ENCODE measurements around the gene ZNF460. TPM values are rescaled to one million over a fixed set of nuclear protein-coding genes. Genes with fewer than 3 reads are reported as not detected.

Gene ZNF460
- polyA plus RNA-seq: 2.0 TPM
- long read RNA-seq, donor 1: 0 reads
- long read RNA-seq, donor 2, partial matches to known transcripts: 0 of 1 reads
- long read RNA-seq, donor 2, other reads (novel, unspliced or antisense): 0 of 1 reads
- long read RNA-seq, donor 3, partial matches to known transcripts: 0 of 2 reads
- long read RNA-seq, donor 3, other reads (novel, unspliced or antisense): 0 of 2 reads
- long read RNA-seq, donor 4, partial matches to known transcripts: 0 of 1 reads
- long read RNA-seq, donor 4, other reads (novel, unspliced or antisense): 0 of 1 reads
- long read RNA-seq, donor 5: 0 reads
- long read RNA-seq, donor 6: 0 reads
- long read RNA-seq, donor 7: 0 reads
- long read RNA-seq, donor 8, partial matches to known transcripts: 0 of 3 reads
- long read RNA-seq, donor 8, other reads (novel, unspliced or antisense): 0 of 3 reads
- long read RNA-seq, donor 9: 0 reads
- long read RNA-seq, donor 10: 0 reads
- long read RNA-seq, donor 11: 0 reads

GRCh38 chr19:57280165-57280961 is at the start of gene ZNF460:
ZNF460 (plus strand) TSS chr19:57280485; CDS start chr19:57280807, 322 bp downstream.
- no CpG with 5 or more reads among the region's 71 CpGs for WGBS (ENCODE audit: insufficient coverage, low lambda C conversion rate)
- Histone ChIP-seq H3K4me1 (ENCODE audit: control insufficient read depth, insufficient read depth, low read length) (peaks cover 13% of the 10 kb centered on the region), H3K27ac (ENCODE audit: low read length) (peak within 1 kb of the TSS; percentile 100), H3K36me3 (ENCODE audit: control insufficient read depth, insufficient read depth, low read length) (peaks cover 20% of the 10 kb centered on the region), H3K27me3 (ENCODE audit: control insufficient read depth, insufficient read depth, low read length) (no peaks in the 10 kb centered on the region), H3K9me3 (ENCODE audit: control insufficient read depth, low read depth, low read length) (no peaks in the 10 kb centered on the region), H3K4me3 (ENCODE audit: low read length) (peak within 1 kb of the TSS; percentile 93)
- peak; percentile 99 for DNase-seq

GRCh38 chr19:57231686-57232085 is 48.6 kb upstream of the ZNF460 start:
- H3K4me1 ChIP-seq (ENCODE audit: control insufficient read depth, insufficient read depth, low read length): no peaks in the 10 kb centered on the region
- H3K27me3 ChIP-seq (ENCODE audit: control insufficient read depth, insufficient read depth, low read length): no peaks in the 10 kb centered on the region
- H3K27ac ChIP-seq (ENCODE audit: low read length): no peak overlapping the region
- no peak for DNase-seq
- H3K4me3 ChIP-seq (ENCODE audit: low read length): no peak overlapping the region
- H3K36me3 ChIP-seq (ENCODE audit: control insufficient read depth, insufficient read depth, low read length): no peaks in the 10 kb centered on the region
- H3K9me3 ChIP-seq (ENCODE audit: control insufficient read depth, low read depth, low read length): peaks cover 5% of the 10 kb centered on the region
- WGBS (ENCODE audit: insufficient coverage, low lambda C conversion rate): no CpG with 5 or more reads among the region's 9 CpGs

DNA sequence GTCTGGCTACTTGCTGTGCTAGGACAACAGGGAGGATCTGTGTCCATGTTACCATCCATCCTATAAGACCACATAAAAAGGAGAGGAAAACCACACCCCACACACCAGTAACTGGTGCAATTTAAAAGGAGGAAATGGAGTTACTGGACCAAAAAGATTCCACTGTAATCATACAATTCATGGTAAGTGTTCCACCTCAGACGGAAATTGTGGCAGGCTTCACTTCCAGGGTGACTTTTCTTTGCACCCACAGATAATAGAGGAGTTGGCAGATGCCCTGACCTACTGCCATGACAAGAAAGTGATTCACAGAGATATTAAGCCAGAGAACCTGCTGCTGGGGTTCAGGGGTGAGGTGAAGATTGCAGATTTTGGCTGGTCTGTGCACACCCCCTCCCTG is 47.1 kb upstream of the ZNF460 start:
- no CpG with 5 or more reads among the region's 1 CpG for WGBS (ENCODE audit: insufficient coverage, low lambda C conversion rate)
- no peak overlapping the region for H3K27ac ChIP-seq (ENCODE audit: low read length)
- DNase-seq: no peak
- H3K36me3 ChIP-seq (ENCODE audit: control insufficient read depth, insufficient read depth, low read length): no peaks in the 10 kb centered on the region
- H3K9me3 ChIP-seq (ENCODE audit: control insufficient read depth, low read depth, low read length): peaks cover 5% of the 10 kb centered on the region
- no peaks in the 10 kb centered on the region for H3K27me3 ChIP-seq (ENCODE audit: control insufficient read depth, insufficient read depth, low read length)
- no peaks in the 10 kb centered on the region for H3K4me1 ChIP-seq (ENCODE audit: control insufficient read depth, insufficient read depth, low read length)
- no peak overlapping the region for H3K4me3 ChIP-seq (ENCODE audit: low read length)

DNA sequence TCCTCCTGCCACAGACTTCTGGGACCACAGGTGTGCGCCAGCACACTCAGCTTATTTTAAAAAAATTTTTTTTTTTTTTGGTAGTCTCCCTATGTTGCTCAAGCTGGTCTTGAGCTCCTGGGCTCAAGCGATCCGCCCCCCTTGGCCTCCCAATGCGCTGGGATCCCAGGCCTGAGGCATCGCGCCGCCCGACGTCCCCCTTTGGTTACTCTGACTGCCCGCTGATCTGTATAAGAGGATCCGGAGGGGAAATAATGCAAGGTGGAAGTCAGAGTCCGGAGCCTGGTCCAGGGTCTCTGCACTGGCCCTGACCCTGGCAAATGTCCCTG is 40.3 kb upstream of the ZNF460 start:
- H3K9me3 ChIP-seq (ENCODE audit: control insufficient read depth, low read depth, low read length): no peaks in the 10 kb centered on the region
- H3K36me3 ChIP-seq (ENCODE audit: control insufficient read depth, insufficient read depth, low read length): peaks cover 15% of the 10 kb centered on the region
- peak overlapping the region; percentile 88 for H3K27ac ChIP-seq (ENCODE audit: low read length)
- H3K27me3 ChIP-seq (ENCODE audit: control insufficient read depth, insufficient read depth, low read length): no peaks in the 10 kb centered on the region
- H3K4me3 ChIP-seq (ENCODE audit: low read length): peak overlapping the region; percentile 77
- WGBS (ENCODE audit: insufficient coverage, low lambda C conversion rate): no CpG with 5 or more reads among the region's 12 CpGs
- H3K4me1 ChIP-seq (ENCODE audit: control insufficient read depth, insufficient read depth, low read length): no peaks in the 10 kb centered on the region
- DNase-seq: no peak

DNA sequence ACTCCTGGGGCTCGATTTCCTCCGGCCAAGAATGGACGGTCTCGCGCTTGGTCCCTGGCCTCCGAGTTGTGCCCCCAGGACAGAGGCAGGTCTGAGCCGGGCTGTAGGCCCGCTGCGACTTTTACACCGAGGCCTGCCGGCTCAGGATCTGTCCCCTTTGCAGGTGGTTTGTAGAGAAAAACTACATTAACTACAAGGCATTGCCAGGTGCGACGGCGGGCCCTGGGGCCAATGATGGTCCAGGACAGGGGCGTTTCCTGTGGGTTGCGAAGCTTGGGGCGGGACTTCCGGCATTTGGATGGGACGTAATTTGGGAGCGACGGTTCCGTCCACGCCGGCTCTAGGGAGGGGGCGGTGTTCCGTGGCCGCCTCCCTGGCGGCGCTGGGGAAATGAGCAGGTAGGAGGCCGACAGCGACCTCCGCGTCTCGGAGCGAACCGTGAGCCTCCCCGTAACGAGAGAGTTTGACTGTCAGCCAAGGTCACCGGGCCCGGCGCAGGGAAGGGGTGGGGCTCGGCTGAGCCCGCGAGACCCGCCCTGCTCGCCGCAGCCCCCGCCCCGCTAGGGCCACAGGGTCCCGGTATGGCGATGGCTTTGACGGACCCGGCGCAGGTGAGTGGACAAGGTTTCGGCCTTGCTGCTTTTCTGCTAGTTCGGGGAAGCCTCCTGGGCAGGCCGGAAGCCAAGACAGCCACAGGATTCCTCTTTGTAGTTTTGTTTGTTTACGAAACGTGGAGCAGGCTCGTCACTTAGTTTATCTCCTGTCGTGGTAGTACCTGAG is 39.8 kb upstream of the ZNF460 start, which contains the start of gene ZNF805:
ZNF805 (plus strand) TSS at position 322 of the 780 bp plus-strand sequence; CDS start at position 582, 260 bp downstream.
- peaks cover 18% of the 10 kb centered on the region for H3K36me3 ChIP-seq (ENCODE audit: control insufficient read depth, insufficient read depth, low read length)
- no CpG with 5 or more reads among the region's 61 CpGs for WGBS (ENCODE audit: insufficient coverage, low lambda C conversion rate)

GRCh38 chr19:57241176-57241575 is 39.1 kb upstream of the ZNF460 start:
- peak in 1 of 2 donors; percentile 9 for DNase-seq
- H3K27me3 ChIP-seq (ENCODE audit: control insufficient read depth, insufficient read depth, low read length): no peaks in the 10 kb centered on the region
- no peaks in the 10 kb centered on the region for H3K4me1 ChIP-seq (ENCODE audit: control insufficient read depth, insufficient read depth, low read length)
- peaks cover 18% of the 10 kb centered on the region for H3K36me3 ChIP-seq (ENCODE audit: control insufficient read depth, insufficient read depth, low read length)
- peak overlapping the region; percentile 88 for H3K27ac ChIP-seq (ENCODE audit: low read length)
- peak overlapping the region; percentile 77 for H3K4me3 ChIP-seq (ENCODE audit: low read length)
- no peaks in the 10 kb centered on the region for H3K9me3 ChIP-seq (ENCODE audit: control insufficient read depth, low read depth, low read length)
- WGBS (ENCODE audit: insufficient coverage, low lambda C conversion rate): no CpG with 5 or more reads among the region's 7 CpGs

More for the DNA sequence above, 39.8 kb upstream of the ZNF460 start, which contains the start of gene ZNF805:
- Histone ChIP-seq H3K4me1 (ENCODE audit: control insufficient read depth, insufficient read depth, low read length) (no peaks in the 10 kb centered on the region), H3K27me3 (ENCODE audit: control insufficient read depth, insufficient read depth, low read length) (no peaks in the 10 kb centered on the region), H3K9me3 (ENCODE audit: control insufficient read depth, low read depth, low read length) (no peaks in the 10 kb centered on the region), H3K4me3 (ENCODE audit: low read length) (peak within 1 kb of the TSS; percentile 77), H3K27ac (ENCODE audit: low read length) (peak within 1 kb of the TSS; percentile 88)
- peak; percentile 95 to 97 for DNase-seq

- WGBS (ENCODE audit: insufficient coverage, low lambda C conversion rate): no CpG with 5 or more reads among the region's 5 CpGs
- DNase-seq: no peak
Measured at GRCh38 chr19:57242821-57243220, 37.5 kb upstream of the ZNF460 start.

DNA sequence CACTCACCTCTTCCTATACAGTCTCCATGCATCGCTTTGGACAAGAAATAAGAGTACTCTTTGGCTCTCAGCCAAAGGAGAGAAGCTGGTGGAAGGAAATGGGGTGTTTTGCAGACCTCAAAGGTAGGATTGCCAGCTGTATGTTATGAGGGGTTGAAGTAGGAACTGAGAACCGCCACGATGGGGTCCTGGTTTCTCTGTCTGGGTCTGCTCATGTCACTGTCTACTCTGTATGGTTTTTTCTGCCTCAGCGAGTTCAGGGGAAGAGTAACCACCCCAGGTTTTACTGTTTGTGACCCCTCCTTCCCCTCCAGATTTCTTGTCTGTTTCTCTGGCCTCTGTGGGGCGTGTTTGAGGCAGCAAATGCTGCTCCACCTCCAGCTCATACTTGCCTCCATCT is 35.8 kb upstream of the ZNF460 start:
- H3K9me3 ChIP-seq (ENCODE audit: control insufficient read depth, low read depth, low read length): no peaks in the 10 kb centered on the region
- WGBS (ENCODE audit: insufficient coverage, low lambda C conversion rate): 100% methylated on average over 1 of the region's 5 CpGs
- no peaks in the 10 kb centered on the region for H3K27me3 ChIP-seq (ENCODE audit: control insufficient read depth, insufficient read depth, low read length)
- H3K4me3 ChIP-seq (ENCODE audit: low read length): no peak overlapping the region
- no peaks in the 10 kb centered on the region for H3K4me1 ChIP-seq (ENCODE audit: control insufficient read depth, insufficient read depth, low read length)
- DNase-seq: no peak
- peaks cover 38% of the 10 kb centered on the region for H3K36me3 ChIP-seq (ENCODE audit: control insufficient read depth, insufficient read depth, low read length)
- H3K27ac ChIP-seq (ENCODE audit: low read length): no peak overlapping the region

More at GRCh38 chr19:57242821-57243220, 37.5 kb upstream of the ZNF460 start:
- Histone ChIP-seq H3K4me1 (ENCODE audit: control insufficient read depth, insufficient read depth, low read length) (no peaks in the 10 kb centered on the region), H3K4me3 (ENCODE audit: low read length) (no peak overlapping the region), H3K36me3 (ENCODE audit: control insufficient read depth, insufficient read depth, low read length) (peaks cover 25% of the 10 kb centered on the region), H3K27me3 (ENCODE audit: control insufficient read depth, insufficient read depth, low read length) (no peaks in the 10 kb centered on the region), H3K9me3 (ENCODE audit: control insufficient read depth, low read depth, low read length) (no peaks in the 10 kb centered on the region), H3K27ac (ENCODE audit: low read length) (no peak overlapping the region)

- no peaks in the 10 kb centered on the region for H3K27me3 ChIP-seq (ENCODE audit: control insufficient read depth, insufficient read depth, low read length)
- no peaks in the 10 kb centered on the region for H3K4me1 ChIP-seq (ENCODE audit: control insufficient read depth, insufficient read depth, low read length)
- 100% methylated on average over 1 of the region's 5 CpGs for WGBS (ENCODE audit: insufficient coverage, low lambda C conversion rate)
- no peak for DNase-seq
- no peaks in the 10 kb centered on the region for H3K9me3 ChIP-seq (ENCODE audit: control insufficient read depth, low read depth, low read length)
- no peak overlapping the region for H3K4me3 ChIP-seq (ENCODE audit: low read length)
- no peak overlapping the region for H3K27ac ChIP-seq (ENCODE audit: low read length)
- peaks cover 38% of the 10 kb centered on the region for H3K36me3 ChIP-seq (ENCODE audit: control insufficient read depth, insufficient read depth, low read length)
Measured at GRCh38 chr19:57245066-57245465, 35.2 kb upstream of the ZNF460 start.

GRCh38 chr19:57245959-57246358 is 34.3 kb upstream of the ZNF460 start:
- no peaks in the 10 kb centered on the region for H3K27me3 ChIP-seq (ENCODE audit: control insufficient read depth, insufficient read depth, low read length)
- no peaks in the 10 kb centered on the region for H3K4me1 ChIP-seq (ENCODE audit: control insufficient read depth, insufficient read depth, low read length)
- H3K27ac ChIP-seq (ENCODE audit: low read length): no peak overlapping the region
- no peak overlapping the region for H3K4me3 ChIP-seq (ENCODE audit: low read length)
- peak in 1 of 2 donors; percentile 34 for DNase-seq
- H3K9me3 ChIP-seq (ENCODE audit: control insufficient read depth, low read depth, low read length): no peaks in the 10 kb centered on the region
- WGBS (ENCODE audit: insufficient coverage, low lambda C conversion rate): 53% methylated on average over 2 of the region's 6 CpGs
- peaks cover 42% of the 10 kb centered on the region for H3K36me3 ChIP-seq (ENCODE audit: control insufficient read depth, insufficient read depth, low read length)
